HG03439 (cell line): ENCODE results near the gene NAP1L5.

Experiments used
- ATAC-seq: cut with Tn5 transposase; IDR thresholded peaks from one replicate; pipeline ENCODE4 v1.9.1; 2021; ENCODE audit warnings: mild to moderate bottlenecking, moderate library complexity; ENCODE audit not compliant: unreplicated experiment

The NAP1L5 gene

GRCh38 chr4:88722828-88723227 lies 25.2 kb upstream of the NAP1L5 start:
- ATAC-seq = no peak

GRCh38 chr4:88722276-88722780 lies 24.7 kb upstream of the NAP1L5 start:
- no peak for ATAC-seq

- no peak for ATAC-seq
These were observed 23.1 kb upstream of the NAP1L5 start for GRCh38 chr4:88720451-88721428.

- ATAC-seq = no peak
These were observed 21.8 kb upstream of the NAP1L5 start for GRCh38 chr4:88719381-88719780.

GRCh38 chr4:88718098-88718497 lies 20.5 kb upstream of the NAP1L5 start:
- no peak for ATAC-seq

- ATAC-seq = no peak
These were observed 16.2 kb upstream of the NAP1L5 start for GRCh38 chr4:88713782-88714181.

GRCh38 chr4:88709989-88710388 lies 12.4 kb upstream of the NAP1L5 start:
- ATAC-seq = no peak

- ATAC-seq = no peak
These were observed 8.9 kb upstream of the NAP1L5 start for GRCh38 chr4:88706574-88706973.

GRCh38 chr4:88705805-88706492 lies 8.3 kb upstream of the NAP1L5 start:
- ATAC-seq = no peak

- no peak for ATAC-seq
These were observed 7.6 kb upstream of the NAP1L5 start for GRCh38 chr4:88705223-88705622.

- no peak for ATAC-seq
These were observed 5.2 kb upstream of the NAP1L5 start for GRCh38 chr4:88702782-88703181.

- no peak for ATAC-seq
These were observed 890 bp upstream of the NAP1L5 start for GRCh38 chr4:88698519-88698918.

GRCh38 chr4:88697141-88697540 lies 488 bp downstream of the NAP1L5 start:
- no peak for ATAC-seq

- no peak for ATAC-seq
These were observed 999 bp downstream of the NAP1L5 start for GRCh38 chr4:88696630-88697029.

GRCh38 chr4:88693792-88694191 lies 3.8 kb downstream of the NAP1L5 start:
- ATAC-seq = no peak

- ATAC-seq = no peak
These were observed 7.3 kb downstream of the NAP1L5 start for GRCh38 chr4:88690355-88690754.

GRCh38 chr4:88681209-88681608 lies 16.4 kb downstream of the NAP1L5 start:
- ATAC-seq = no peak

- ATAC-seq = no peak
These were observed 22.1 kb downstream of the NAP1L5 start for GRCh38 chr4:88675543-88675942.

GRCh38 chr4:88674979-88675378 lies 22.6 kb downstream of the NAP1L5 start:
- no peak for ATAC-seq

- no peak for ATAC-seq
These were observed 23.1 kb downstream of the NAP1L5 start for GRCh38 chr4:88674565-88674964.

GRCh38 chr4:88673886-88674285 lies 23.7 kb downstream of the NAP1L5 start:
- no peak for ATAC-seq

- ATAC-seq = no peak
These were observed 24.6 kb downstream of the NAP1L5 start for GRCh38 chr4:88672987-88673386.
